Liver (tissue), 9 donors: ENCODE results near the gene OXTR. TPM values are rescaled to one million over a fixed set of nuclear protein-coding genes. Genes with fewer than 3 reads are reported as not detected.

Experiments
- DNase-seq: peaks from one replicate; pipeline ENCODE4 v3.0.0-alpha.2; 2017; ENCODE audit warnings: low spot score
- H3K27ac ChIP-seq, 2 donors: one replicate each; pipeline ENCODE4 v1.7.0; 2013; ENCODE audit warnings: inconsistent platforms in 2 of 2, low read length in 2 of 2, control low read depth in 1 of 2, low read depth in 1 of 2, mild to moderate bottlenecking in 1 of 2
- H3K27me3 ChIP-seq, 4 donors: one replicate each; pipeline versions ENCODE4 v1.6.1 to v1.7.0; 2013; ENCODE audit warnings: low read length in 3 of 4, inconsistent platforms in 1 of 4, mild to moderate bottlenecking in 1 of 4, moderate library complexity in 1 of 4; ENCODE audit not compliant: control insufficient read depth in 4 of 4, insufficient read depth in 4 of 4
- H3K36me3 ChIP-seq, 4 donors: one replicate each; pipeline versions ENCODE4 v1.6.1 to v1.7.0; 2013; ENCODE audit warnings: low read length in 3 of 4, mild to moderate bottlenecking in 3 of 4, low read depth in 1 of 4, moderate library complexity in 1 of 4; ENCODE audit not compliant: control insufficient read depth in 4 of 4, insufficient read depth in 3 of 4
- H3K4me1 ChIP-seq, 4 donors: one replicate each; pipeline versions ENCODE4 v1.6.1 to v1.7.0; 2013; ENCODE audit warnings: low read length in 3 of 4, mild to moderate bottlenecking in 3 of 4, moderate library complexity in 1 of 4; ENCODE audit not compliant: control insufficient read depth in 4 of 4, insufficient read depth in 4 of 4
- H3K4me3 ChIP-seq, 3 donors: one replicate each; pipeline versions ENCODE4 v1.6.1 to v1.7.0; 2013; ENCODE audit warnings: low read length in 3 of 3, control low read depth in 1 of 3, low read depth in 1 of 3, mild to moderate bottlenecking in 1 of 3
- H3K9ac ChIP-seq, 2 donors: one replicate each; pipeline ENCODE4 v1.7.0; 2013; ENCODE audit warnings: low read length in 2 of 2, mild to moderate bottlenecking in 2 of 2, moderate library complexity in 2 of 2, control low read depth in 1 of 2, low read depth in 1 of 2
- H3K9me3 ChIP-seq, 4 donors: one replicate each; pipeline versions ENCODE4 v1.6.1 to v1.7.0; 2013; ENCODE audit warnings: low read length in 3 of 4; ENCODE audit not compliant: control insufficient read depth in 4 of 4
- EGR1 ChIP-seq, 2 donors: IDR thresholded peaks; 2 replicates each; pipeline ENCODE4 v1.6.1; 2016 to 2018; ENCODE audit warnings: antibody characterized with exemption in 2 of 2, low read depth in 2 of 2
- FOXA1 ChIP-seq: IDR thresholded peaks from 2 replicates; pipeline ENCODE4 v1.6.1; 2016; ENCODE audit warnings: antibody characterized with exemption
- FOXA2 ChIP-seq: IDR thresholded peaks from 2 replicates; pipeline ENCODE4 v1.6.1; 2016; ENCODE audit warnings: antibody characterized with exemption
- GABPA ChIP-seq, 2 donors: IDR thresholded peaks in 1 of 2; conservative IDR thresholded peaks in 1 of 2; 2 replicates each; pipeline ENCODE4 v1.6.1; 2016; ENCODE audit warnings: antibody characterized with exemption in 2 of 2, mild to moderate bottlenecking in 1 of 2, moderate library complexity in 1 of 2
- HNF4A ChIP-seq, 2 donors: conservative IDR thresholded peaks; 2 replicates each; pipeline ENCODE4 v1.6.1; 2016; ENCODE audit warnings: antibody characterized with exemption in 2 of 2, mild to moderate bottlenecking in 2 of 2
- HNF4G ChIP-seq: IDR thresholded peaks from 2 replicates; pipeline ENCODE4 v1.6.1; 2016; ENCODE audit warnings: antibody characterized with exemption
- JUND ChIP-seq, 2 donors: IDR thresholded peaks; 2 replicates each; pipeline ENCODE4 v1.6.1; 2016; ENCODE audit warnings: antibody characterized with exemption in 2 of 2
- MAX ChIP-seq: IDR thresholded peaks from 2 replicates; pipeline ENCODE4 v1.6.1; 2016; ENCODE audit warnings: antibody characterized with exemption
- NR2F2 ChIP-seq: IDR thresholded peaks from 2 replicates; pipeline ENCODE4 v1.6.1; 2016; ENCODE audit warnings: antibody characterized with exemption
- RAD21 ChIP-seq, 2 donors: IDR thresholded peaks; 2 replicates each; pipeline ENCODE4 v1.6.1; 2016; ENCODE audit warnings: antibody characterized with exemption in 2 of 2, mild to moderate bottlenecking in 2 of 2
- REST ChIP-seq: IDR thresholded peaks from 2 replicates; pipeline ENCODE4 v1.6.1; 2016; ENCODE audit warnings: antibody characterized with exemption, mild to moderate bottlenecking
- RXRA ChIP-seq, 2 donors: IDR thresholded peaks; 2 replicates each; pipeline ENCODE4 v1.6.1; 2017 to 2018; ENCODE audit warnings: antibody characterized with exemption in 2 of 2, mild to moderate bottlenecking in 1 of 2
- SP1 ChIP-seq: IDR thresholded peaks from 2 replicates; pipeline ENCODE4 v1.6.1; 2018; ENCODE audit warnings: antibody characterized with exemption, mild to moderate bottlenecking
- TAF1 ChIP-seq: conservative IDR thresholded peaks from 2 replicates; pipeline ENCODE4 v1.6.1; 2016; ENCODE audit warnings: antibody characterized with exemption, mild to moderate bottlenecking
- YY1 ChIP-seq: IDR thresholded peaks from 2 replicates; pipeline ENCODE4 v1.6.1; 2016; ENCODE audit warnings: antibody characterized with exemption, mild to moderate bottlenecking
- ZBTB33 ChIP-seq: IDR thresholded peaks from 2 replicates; pipeline ENCODE4 v1.6.1; 2016; ENCODE audit warnings: antibody characterized with exemption
- WGBS: extraction: QIAGEN DNeasy Blood & Tissue Kit; methylation state at CpG from one replicate; pipeline ENCODE4 v1.1.7; 2013; 5-methylcytosine and 5-hydroxymethylcytosine counted together
- polyA plus RNA-seq, 2 donors: library from polyadenylated mRNA; stranded (reverse) in 1 of 2; unstranded in 1 of 2; fragments of 200-250 nt in 1 of 2; fragments of >200 nt in 1 of 2; fragmentation: Nextera tagmentation in 1 of 2; extraction: Ambion mirVana in 1 of 2; gene quantifications; one replicate each; pipeline versions ENCODE4 v1.2.1 to v1.2.3, GENCODE V29; 2013 to 2015
- total RNA-seq, 2 donors: library from RNA; depleted of rRNA; stranded (reverse); fragments of >200 nt; gene quantifications; one replicate each; pipeline ENCODE4 v1.2.3, GENCODE V29; 2014
- TF ChIP-seq, protein P1 (sequence below): fragments of 150-350 bp; IDR thresholded peaks from 2 replicates; pipeline ENCODE4 v1.5.1; 2017; ENCODE audit warnings: improper control_type of control experiment, low read depth, low read length; ENCODE audit not compliant: missing input control
- TF ChIP-seq, protein P2 (sequence below): IDR thresholded peaks from 2 replicates; pipeline ENCODE4 v1.6.1; 2016; ENCODE audit warnings: antibody characterized with exemption
- donor health status: healthy.
- donor health status: healthy.
- donor health status: healthy.
- donor health status: healthy.
- donor health status: healthy.

The OXTR gene
- total and polyA plus RNA-seq, 4 donors = 0.05 to 0.28 (median 0.08) TPM; not detected in 1

- TF ChIP-seq, protein P1, sequence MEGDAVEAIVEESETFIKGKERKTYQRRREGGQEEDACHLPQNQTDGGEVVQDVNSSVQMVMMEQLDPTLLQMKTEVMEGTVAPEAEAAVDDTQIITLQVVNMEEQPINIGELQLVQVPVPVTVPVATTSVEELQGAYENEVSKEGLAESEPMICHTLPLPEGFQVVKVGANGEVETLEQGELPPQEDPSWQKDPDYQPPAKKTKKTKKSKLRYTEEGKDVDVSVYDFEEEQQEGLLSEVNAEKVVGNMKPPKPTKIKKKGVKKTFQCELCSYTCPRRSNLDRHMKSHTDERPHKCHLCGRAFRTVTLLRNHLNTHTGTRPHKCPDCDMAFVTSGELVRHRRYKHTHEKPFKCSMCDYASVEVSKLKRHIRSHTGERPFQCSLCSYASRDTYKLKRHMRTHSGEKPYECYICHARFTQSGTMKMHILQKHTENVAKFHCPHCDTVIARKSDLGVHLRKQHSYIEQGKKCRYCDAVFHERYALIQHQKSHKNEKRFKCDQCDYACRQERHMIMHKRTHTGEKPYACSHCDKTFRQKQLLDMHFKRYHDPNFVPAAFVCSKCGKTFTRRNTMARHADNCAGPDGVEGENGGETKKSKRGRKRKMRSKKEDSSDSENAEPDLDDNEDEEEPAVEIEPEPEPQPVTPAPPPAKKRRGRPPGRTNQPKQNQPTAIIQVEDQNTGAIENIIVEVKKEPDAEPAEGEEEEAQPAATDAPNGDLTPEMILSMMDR = no peak
- no peak for TF ChIP-seq HNF4G
- no peak for TF ChIP-seq MAX
- no peak for TF ChIP-seq RXRA (IDR thresholded peaks at IDR 0.05)
- TF ChIP-seq GABPA (IDR thresholded peaks at IDR 0.05 in 1 of 2, conservative IDR thresholded peaks at IDR 0.05 in 1 of 2) = no peak
- TF ChIP-seq RAD21 (IDR thresholded peaks at IDR 0.05) = no peak
These were observed 4.9 kb downstream of the OXTR start (continued) for GRCh38 chr3:8764528-8764927.

DNA sequence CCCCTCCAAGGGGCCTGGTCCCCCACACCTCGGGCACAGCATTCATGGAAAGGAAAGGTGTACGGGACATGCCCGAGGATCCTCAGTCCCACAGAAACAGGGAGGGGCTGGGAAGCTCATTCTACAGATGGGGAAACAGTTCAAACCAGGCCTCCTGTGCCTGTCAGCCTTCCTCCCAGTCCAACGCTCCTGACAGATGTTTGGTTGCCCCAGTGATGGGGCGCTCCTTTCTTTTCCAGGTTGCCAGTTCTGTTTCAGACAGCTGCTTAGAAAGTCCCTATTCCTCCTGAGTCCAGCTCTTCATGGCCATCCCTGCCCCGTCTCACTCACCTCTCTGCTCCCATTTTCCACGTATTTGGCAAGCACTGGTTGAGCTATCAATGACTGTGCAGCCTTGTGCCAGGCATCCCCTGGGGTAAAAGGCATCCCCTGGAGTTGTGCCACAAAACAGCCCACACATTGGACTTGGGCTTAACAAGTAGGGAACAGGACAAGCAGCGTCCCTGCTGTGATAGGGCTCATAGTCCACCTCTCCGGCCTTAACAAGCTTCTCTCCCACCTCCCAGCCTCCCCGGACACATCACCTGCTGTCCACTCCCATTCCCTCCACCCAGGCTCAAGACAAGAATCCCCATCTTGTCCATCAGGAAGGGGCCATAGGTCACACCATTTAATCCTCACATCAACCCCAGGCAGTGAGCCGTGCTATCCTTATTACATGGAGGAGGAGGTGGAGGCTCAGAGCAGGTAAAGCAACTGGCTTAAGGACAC lies 6.6 kb downstream of the OXTR start:
- Histone ChIP-seq H3K27me3 (no peaks in the 10 kb centered on the region), H3K9ac (no peak overlapping the region), H3K27ac (no peak overlapping the region), H3K36me3 (no peaks in the 10 kb centered on the region), H3K9me3 (no peaks in the 10 kb centered on the region), H3K4me3 (no peak overlapping the region), H3K4me1 (peaks cover 0 to 6% (median 4%) of the 10 kb centered on the region in 4 donors)
- 81% methylated on average over 11 of the region's 11 CpGs for WGBS
- peak; percentile 28 for DNase-seq
- TF ChIP-seq JUND (IDR thresholded peaks at IDR 0.05) (no peak), REST (no peak), FOXA1 (no peak), HNF4G (no peak), FOXA2 (no peak), RAD21 (IDR thresholded peaks at IDR 0.05) (no peak), SP1 (no peak), YY1 (no peak), HNF4A (conservative IDR thresholded peaks at IDR 0.05) (no peak), TAF1 (no peak), GABPA (IDR thresholded peaks at IDR 0.05 in 1 of 2, conservative IDR thresholded peaks at IDR 0.05 in 1 of 2) (no peak), NR2F2 (no peak), MAX (no peak), RXRA (IDR thresholded peaks at IDR 0.05) (no peak), ZBTB33 (no peak), EGR1 (IDR thresholded peaks at IDR 0.05; ENCODE audit: low read depth in 2 of 2) (no peak)
- TF ChIP-seq, protein P1 = no peak
- TF ChIP-seq, protein P2, sequence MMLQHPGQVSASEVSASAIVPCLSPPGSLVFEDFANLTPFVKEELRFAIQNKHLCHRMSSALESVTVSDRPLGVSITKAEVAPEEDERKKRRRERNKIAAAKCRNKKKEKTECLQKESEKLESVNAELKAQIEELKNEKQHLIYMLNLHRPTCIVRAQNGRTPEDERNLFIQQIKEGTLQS = no peak
